ENCODE data around the gene TUBB4B.

GRCh38 chr9:137224830-137225694, 16.0 kb upstream of the TUBB4B start, which contains the start of gene CYSRT1:
- TF ChIP-seq CTCF (IDR thresholded peaks at IDR 0.05) (no peak), POLR2A (IDR thresholded peaks at IDR 0.05) (no peak), POLR2AphosphoS5 (IDR thresholded peaks at IDR 0.05) (no peak), EP300 (IDR thresholded peaks at IDR 0.05) (no peak)
